Measurements from ENCODE around the gene KLK5. TPM values are rescaled to one million over a fixed set of nuclear protein-coding genes. Genes with fewer than 3 reads are reported as not detected.
"Not testable (repeated sequence)": the region's sequence is repeated elsewhere in the genome, so short reads cannot be mapped to it uniquely, and the experiment has no call there.

KLK5 gene
- total RNA-seq, 1 donor from 2014 or later = not detected

DNA sequence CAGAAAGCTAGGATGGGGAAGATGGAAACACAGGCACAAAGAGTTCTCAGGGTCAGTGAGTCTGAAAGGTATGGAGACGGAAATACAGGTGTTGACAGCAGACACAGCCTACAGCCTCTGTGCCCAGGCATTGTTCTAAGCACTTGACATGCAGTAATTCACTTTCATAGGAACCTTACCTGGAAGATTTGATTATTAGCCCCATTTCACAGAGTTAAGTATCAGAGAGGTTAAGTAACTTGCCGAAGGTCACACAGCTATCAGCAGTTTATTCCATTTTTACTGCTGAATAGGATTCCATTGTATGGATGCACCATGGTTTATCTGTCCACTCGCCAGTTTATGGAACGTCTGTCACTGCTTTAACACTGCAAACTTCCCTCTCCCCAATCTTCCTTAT, 54.8 kb downstream of the KLK5 start:
- DNase-seq (no peak), ATAC-seq (ENCODE audit: low read depth) (no peak)
- intact Hi-C loops (cut with micrococcal nuclease) = loop anchor here (5.0 kb wide), 2 partner anchors 61 to 556 kb away; no protein-coding TSS in a partner anchor
- CTCF ChIA-PET = no interaction called here
- Mint-ChIP-seq H3K4me3 (no peak overlapping the region), H3K27me3 (no peaks in the 10 kb centered on the region), H3K4me1 (peaks cover 41% of the 10 kb centered on the region), H3K9me3 (peaks cover 4% of the 10 kb centered on the region), H3K27ac (peak overlapping the region; percentile 85), H3K36me3 (ENCODE audit: low read depth) (no peaks in the 10 kb centered on the region)
- POLR2A ChIA-PET = no interaction called here
- TF ChIP-seq, protein P1, sequence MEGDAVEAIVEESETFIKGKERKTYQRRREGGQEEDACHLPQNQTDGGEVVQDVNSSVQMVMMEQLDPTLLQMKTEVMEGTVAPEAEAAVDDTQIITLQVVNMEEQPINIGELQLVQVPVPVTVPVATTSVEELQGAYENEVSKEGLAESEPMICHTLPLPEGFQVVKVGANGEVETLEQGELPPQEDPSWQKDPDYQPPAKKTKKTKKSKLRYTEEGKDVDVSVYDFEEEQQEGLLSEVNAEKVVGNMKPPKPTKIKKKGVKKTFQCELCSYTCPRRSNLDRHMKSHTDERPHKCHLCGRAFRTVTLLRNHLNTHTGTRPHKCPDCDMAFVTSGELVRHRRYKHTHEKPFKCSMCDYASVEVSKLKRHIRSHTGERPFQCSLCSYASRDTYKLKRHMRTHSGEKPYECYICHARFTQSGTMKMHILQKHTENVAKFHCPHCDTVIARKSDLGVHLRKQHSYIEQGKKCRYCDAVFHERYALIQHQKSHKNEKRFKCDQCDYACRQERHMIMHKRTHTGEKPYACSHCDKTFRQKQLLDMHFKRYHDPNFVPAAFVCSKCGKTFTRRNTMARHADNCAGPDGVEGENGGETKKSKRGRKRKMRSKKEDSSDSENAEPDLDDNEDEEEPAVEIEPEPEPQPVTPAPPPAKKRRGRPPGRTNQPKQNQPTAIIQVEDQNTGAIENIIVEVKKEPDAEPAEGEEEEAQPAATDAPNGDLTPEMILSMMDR (IDR thresholded peaks at IDR 0.05) = no peak

DNA sequence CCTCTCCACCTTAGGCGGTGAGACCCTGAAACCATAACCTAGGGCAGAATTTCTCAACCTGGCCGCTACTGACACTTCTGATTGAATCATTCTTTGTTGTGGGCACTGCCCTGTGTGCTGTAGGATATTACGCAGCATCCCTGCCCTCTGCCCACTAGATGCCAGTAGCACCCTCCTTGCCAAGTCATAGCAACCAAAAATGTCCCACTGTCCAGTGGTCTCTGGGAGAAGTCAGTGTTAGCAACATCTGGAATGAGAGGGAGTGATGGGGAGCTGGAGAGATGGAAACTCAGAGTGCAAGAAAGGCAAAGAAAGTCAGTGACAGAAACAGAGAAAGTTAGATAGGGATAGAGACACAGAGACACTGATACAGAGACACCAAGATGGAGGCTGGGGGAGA, 55.2 kb downstream of the KLK5 start:
- ATAC-seq (ENCODE audit: low read depth) = no peak
- peaks cover 41% of the 10 kb centered on the region for H3K4me1 Mint-ChIP-seq
- peak overlapping the region; percentile 85 for H3K27ac Mint-ChIP-seq
- no peak for DNase-seq
- H3K36me3 Mint-ChIP-seq (ENCODE audit: low read depth) = no peaks in the 10 kb centered on the region
- intact Hi-C loops (cut with micrococcal nuclease) = loop anchor here (5.0 kb wide), 2 partner anchors 60 to 555 kb away; no protein-coding TSS in a partner anchor
- POLR2A ChIA-PET = interaction anchor here (1.5 to 1.6 kb wide), 2 partner anchors 94 to 97 kb away, joined by 3 to 11 read pairs; no protein-coding TSS in a partner anchor
- CTCF ChIA-PET = no interaction called here
- H3K9me3 Mint-ChIP-seq = peaks cover 4% of the 10 kb centered on the region
- TF ChIP-seq, protein P1 (IDR thresholded peaks at IDR 0.05) = no peak
- no peaks in the 10 kb centered on the region for H3K27me3 Mint-ChIP-seq
- no peak overlapping the region for H3K4me3 Mint-ChIP-seq

DNA sequence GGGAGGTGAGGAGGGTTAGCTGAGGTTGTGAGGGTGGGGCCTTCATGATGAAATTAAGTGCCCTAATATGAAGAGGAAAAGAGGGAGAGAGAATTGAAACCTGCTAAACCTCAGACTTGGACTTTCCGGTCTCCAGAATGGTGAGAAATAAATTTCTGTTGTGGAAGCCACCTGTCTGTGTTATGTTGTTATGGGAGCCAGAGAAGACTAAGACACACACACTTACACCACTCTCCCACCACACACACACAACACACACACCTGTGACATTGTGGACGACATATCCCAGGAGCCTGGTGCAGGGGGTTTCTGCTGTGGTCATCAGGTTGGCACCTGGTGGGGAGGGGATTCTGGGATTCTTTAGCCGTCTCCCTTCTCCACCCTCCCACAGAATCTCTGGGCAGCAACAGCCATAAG, 55.6 kb downstream of the KLK5 start:
- Mint-ChIP-seq H3K9me3 (peaks cover 4% of the 10 kb centered on the region), H3K4me1 (peaks cover 46% of the 10 kb centered on the region), H3K36me3 (ENCODE audit: low read depth) (no peaks in the 10 kb centered on the region), H3K4me3 (peak overlapping the region; percentile 24), H3K27me3 (no peaks in the 10 kb centered on the region), H3K27ac (peak overlapping the region; percentile 85)
- ATAC-seq (ENCODE audit: low read depth) (peak; percentile 33), DNase-seq (no peak)
- CTCF ChIA-PET = interaction anchor here (0.9 kb wide), 1 partner anchor 25 kb away, joined by 5 read pairs; no protein-coding TSS in a partner anchor
- intact Hi-C loops (cut with micrococcal nuclease) = loop anchor here (5.0 kb wide), 2 partner anchors 60 to 555 kb away; no protein-coding TSS in a partner anchor
- POLR2A ChIA-PET = interaction anchor here (0.7 to 1.6 kb wide), 5 partner anchors 25 to 478 kb away, joined by 3 to 11 read pairs (median 3); no protein-coding TSS in a partner anchor
- TF ChIP-seq, protein P1 (IDR thresholded peaks at IDR 0.05) = no peak

DNA sequence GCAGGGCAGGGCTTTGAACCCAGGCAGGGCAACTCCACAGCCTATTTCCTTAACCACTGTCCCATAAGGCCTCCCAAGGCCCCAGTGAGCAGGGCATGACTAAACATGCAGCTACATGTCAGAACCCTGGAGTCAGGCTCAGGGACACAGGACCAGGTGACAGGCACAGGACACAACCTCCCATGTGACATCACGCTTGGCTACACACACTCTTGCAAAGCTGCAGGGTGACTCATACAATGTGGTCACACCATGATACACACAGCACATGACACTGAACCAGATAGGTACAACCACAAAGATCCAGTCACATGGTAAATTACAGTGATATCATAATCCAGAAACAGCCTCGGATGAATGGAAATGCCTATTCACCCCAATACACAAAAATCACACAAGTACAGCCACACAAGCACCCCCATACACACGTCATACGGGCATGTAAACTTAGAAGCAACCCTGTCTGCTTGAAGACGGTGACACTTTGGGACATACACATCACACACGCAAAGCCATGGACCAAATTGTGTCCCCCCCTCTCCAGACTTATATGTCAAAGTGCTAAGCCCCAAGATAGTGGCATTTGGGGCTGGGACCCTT, 56.1 kb downstream of the KLK5 start:
- Mint-ChIP-seq H3K4me1 (peaks cover 51% of the 10 kb centered on the region), H3K36me3 (ENCODE audit: low read depth) (no peaks in the 10 kb centered on the region), H3K4me3 (peak overlapping the region; percentile 24), H3K9me3 (peaks cover 4% of the 10 kb centered on the region), H3K27me3 (no peaks in the 10 kb centered on the region), H3K27ac (peak overlapping the region; percentile 85)
- ChIA-PET CTCF (interaction anchor here (0.9 kb wide), 1 partner anchor 25 kb away, joined by 5 read pairs; no protein-coding TSS in a partner anchor), POLR2A (interaction anchor here (0.6 to 1.6 kb wide), 7 partner anchors 26 to 653 kb away, joined by 3 to 11 read pairs (median 3); no protein-coding TSS in a partner anchor)
- DNase-seq = peak; percentile 58
- TF ChIP-seq, protein P1 (IDR thresholded peaks at IDR 0.05) = no peak
- intact Hi-C loops (cut with micrococcal nuclease) = loop anchor here (1.0 to 5.0 kb wide), 4 partner anchors 59 to 554 kb away; no protein-coding TSS in a partner anchor
- peak; percentile 91 for ATAC-seq (ENCODE audit: low read depth)

DNA sequence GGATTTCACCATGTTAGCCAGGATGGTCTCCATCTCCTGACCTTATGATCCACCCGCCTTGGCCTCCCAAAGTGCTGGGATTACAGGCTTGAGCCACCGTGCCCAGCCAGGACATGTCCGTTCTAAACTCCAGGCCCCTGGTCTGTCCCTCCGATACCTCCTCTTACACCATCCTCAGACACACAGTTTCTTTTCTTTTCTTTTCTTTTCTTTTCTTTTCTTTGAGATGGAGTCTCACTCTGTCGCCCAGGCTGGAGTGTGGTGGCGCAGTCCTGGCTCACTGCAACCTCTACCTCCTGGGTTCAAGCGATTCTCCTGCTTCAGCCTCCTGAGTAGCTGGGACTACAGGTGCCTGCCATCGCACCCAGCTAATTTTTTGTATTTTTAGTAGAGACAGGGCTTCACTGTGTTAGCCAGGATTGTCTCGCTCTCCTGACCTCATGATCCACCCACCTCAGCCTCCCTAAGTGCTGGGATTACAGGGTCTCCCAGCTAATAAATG, 56.7 kb downstream of the KLK5 start:
- ChIA-PET CTCF (interaction anchor here (0.9 kb wide), 1 partner anchor 26 kb away, joined by 5 read pairs; no protein-coding TSS in a partner anchor), POLR2A (interaction anchor here (0.6 to 1.6 kb wide), 6 partner anchors 26 to 652 kb away, joined by 3 to 11 read pairs (median 3); no protein-coding TSS in a partner anchor)
- H3K36me3 Mint-ChIP-seq (ENCODE audit: low read depth); ATAC-seq (ENCODE audit: low read depth); H3K27me3 Mint-ChIP-seq; DNase-seq; H3K9me3 Mint-ChIP-seq: not testable (repeated sequence)
- Mint-ChIP-seq H3K27ac (peak overlapping the region; percentile 85), H3K4me1 (peaks cover 56% of the 10 kb centered on the region), H3K4me3 (peak overlapping the region; percentile 24)
- intact Hi-C loops (cut with micrococcal nuclease) = loop anchor here (1.0 to 5.0 kb wide), 4 partner anchors 59 to 554 kb away; no protein-coding TSS in a partner anchor

All from activated B cell treated with CpG ODN at 0.5 μM for 24 hours (primary cell).